ENCODE measurements around the gene FTL. TPM values are rescaled to one million over a fixed set of nuclear protein-coding genes. Genes with fewer than 3 reads are reported as not detected.

Gene FTL
- polyA plus RNA-seq, 2 of the 4 experiments (the other 2 are of a cell fraction), result 4,743 to 13,930 TPM

- peak in 1 of 2 experiments; percentile 20; a peak in 1 of 6 replicates for ATAC-seq
- FAIRE-seq, result no peak
- Histone ChIP-seq H3K4me2 (peak overlapping the region; percentile 97), H3K9me3 (no peaks in the 10 kb centered on the region), H3K27ac (peak overlapping the region; percentile 96 to 97), H3K4me1 (peaks cover 15% of the 10 kb centered on the region), H3K4me3 (peak overlapping the region; percentile 83)
- TF ChIP-seq PBX3 (IDR thresholded peaks at IDR 0.05) (0 out of 2 replicates have a peak, but pooled peaks have one; percentile 9), SREBF2 (IDR thresholded peaks at IDR 0.05) (no peak)
- 50% methylated on average over 11 of the region's 11 CpGs for WGBS (ENCODE audit: missing lambda C conversion rate)
- DNase-seq (ENCODE audit: low read depth in 1 of 2, low spot score in 1 of 2), result no peak
- ChIA-PET POLR2A (interaction anchor here (0.6 to 6.5 kb wide), 13 partner anchors 8 to 452 kb away, joined by 3 to 47 read pairs (median 6); partner anchors contain the start of genes DHDH, NUCB1, PPP1R15A and SPHK2), CTCF (interaction anchor here (0.8 to 2.6 kb wide), 15 partner anchors 11 to 164 kb away, joined by 3 to 15 read pairs (median 4); partner anchors contain the start of genes GYS1, HSD17B14, NUCB1 and RUVBL2)
These were observed 11.0 kb upstream of the FTL start for GRCh38 chr19:48953990-48954594.

- H3K27ac ChIP-seq, result peak within 1 kb of the TSS; percentile 96 to 97
- peaks cover 15% of the 10 kb centered on the region for H3K4me1 ChIP-seq
- DNase-seq (ENCODE audit: low read depth in 1 of 2, low spot score in 1 of 2) (peak; percentile 99 to 100), ATAC-seq (peak; percentile 90 to 92), FAIRE-seq (peak; percentile 97)
- peak within 1 kb of the TSS; percentile 83 for H3K4me3 ChIP-seq
- ChIA-PET POLR2A (interaction anchor here (0.6 to 6.5 kb wide), 13 partner anchors 9 to 451 kb away, joined by 3 to 47 read pairs (median 6); partner anchors contain the start of genes DHDH, NUCB1, PPP1R15A and SPHK2), CTCF (interaction anchor here (0.8 to 2.6 kb wide), 13 partner anchors 11 to 164 kb away, joined by 3 to 15 read pairs (median 5); partner anchors contain the start of genes GYS1, HSD17B14, NUCB1 and RUVBL2)
- no peaks in the 10 kb centered on the region for H3K9me3 ChIP-seq
- H3K4me2 ChIP-seq, result peak within 1 kb of the TSS; percentile 97
- WGBS (ENCODE audit: missing lambda C conversion rate), result 2% methylated on average over 43 of the region's 71 CpGs
- no peak; the same call in 1 of the 2 replicates for TF ChIP-seq RFX5 (IDR thresholded peaks at IDR 0.05)
- no peak for TF ChIP-seq EP300 (IDR thresholded peaks at IDR 0.05)
- TF ChIP-seq PHF8 (IDR thresholded peaks at IDR 0.05; ENCODE audit: borderline replicate concordance, low read depth), result no peak; the same call in 1 of the 2 replicates
- TF ChIP-seq SMC3 (IDR thresholded peaks at IDR 0.05), result no peak; the same call in 1 of the 3 replicates
- peak; percentile 32; the same call in 1 of the 2 replicates for TF ChIP-seq ATOH8 (CRISPR knock-in tag; IDR thresholded peaks at IDR 0.05; ENCODE audit: low read depth)
- no peak for TF ChIP-seq SREBF2 (IDR thresholded peaks at IDR 0.05)
- no peak for TF ChIP-seq POLR2AphosphoS2 (conservative IDR thresholded peaks at IDR 0.05; ENCODE audit: low read length)
- peak; percentile 87 for TF ChIP-seq MYC (IDR thresholded peaks at IDR 0.05; ENCODE audit: borderline replicate concordance, low read length)
- TF ChIP-seq HOXA7 (CRISPR knock-in tag; IDR thresholded peaks at IDR 0.05), result no peak
- TF ChIP-seq FOXS1 (CRISPR knock-in tag; IDR thresholded peaks at IDR 0.05), result peak; percentile 95
- TF ChIP-seq JUNB (IDR thresholded peaks at IDR 0.05), result no peak
- TF ChIP-seq CHD2 (IDR thresholded peaks at IDR 0.05; ENCODE audit: low read length, partially characterized antibody), result peak; percentile 36
- TF ChIP-seq TFCP2L1 (CRISPR knock-in tag; IDR thresholded peaks at IDR 0.05), result 0 out of 2 replicates have a peak, but pooled peaks have one; percentile 33
- no peak for TF ChIP-seq HDAC2 (IDR thresholded peaks at IDR 0.05)
- peak; percentile 96 for TF ChIP-seq BHLHE40 (IDR thresholded peaks at IDR 0.05; ENCODE audit: low read depth, low read length)
- TF ChIP-seq GATA3 (IDR thresholded peaks at IDR 0.05; ENCODE audit: borderline replicate concordance), result peak; percentile 33; the same call in 1 of the 2 replicates
- TF ChIP-seq HES2 (IDR thresholded peaks at IDR 0.05), result no peak
- peak; percentile 97 for TF ChIP-seq NPAS2 (CRISPR knock-in tag; IDR thresholded peaks at IDR 0.05; ENCODE audit: borderline replicate concordance)
- TF ChIP-seq CBX8 (IDR thresholded peaks at IDR 0.05), result no peak
- TF ChIP-seq RARB (CRISPR knock-in tag; IDR thresholded peaks at IDR 0.05), result no peak
- no peak for TF ChIP-seq MAFK (IDR thresholded peaks at IDR 0.05; ENCODE audit: partially characterized antibody)
- TF ChIP-seq HOXB13 (CRISPR knock-in tag; IDR thresholded peaks at IDR 0.05; ENCODE audit: low read depth), result peak; percentile 59; the same call in 1 of the 2 replicates
- no peak for TF ChIP-seq ELK1 (IDR thresholded peaks at IDR 0.05; ENCODE audit: low read depth, low read length)
- TF ChIP-seq KDM1A (IDR thresholded peaks at IDR 0.05; ENCODE audit: low read depth), result no peak
- TF ChIP-seq TP53 (CRISPR knock-in tag; IDR thresholded peaks at IDR 0.05), result peak; percentile 75; the same call in 1 of the 2 replicates
- TF ChIP-seq EHMT2 (IDR thresholded peaks at IDR 0.05; ENCODE audit: low read depth), result no peak
- TF ChIP-seq RNF2 (IDR thresholded peaks at IDR 0.05; ENCODE audit: borderline replicate concordance, low read depth), result no peak
- TF ChIP-seq, protein P1, sequence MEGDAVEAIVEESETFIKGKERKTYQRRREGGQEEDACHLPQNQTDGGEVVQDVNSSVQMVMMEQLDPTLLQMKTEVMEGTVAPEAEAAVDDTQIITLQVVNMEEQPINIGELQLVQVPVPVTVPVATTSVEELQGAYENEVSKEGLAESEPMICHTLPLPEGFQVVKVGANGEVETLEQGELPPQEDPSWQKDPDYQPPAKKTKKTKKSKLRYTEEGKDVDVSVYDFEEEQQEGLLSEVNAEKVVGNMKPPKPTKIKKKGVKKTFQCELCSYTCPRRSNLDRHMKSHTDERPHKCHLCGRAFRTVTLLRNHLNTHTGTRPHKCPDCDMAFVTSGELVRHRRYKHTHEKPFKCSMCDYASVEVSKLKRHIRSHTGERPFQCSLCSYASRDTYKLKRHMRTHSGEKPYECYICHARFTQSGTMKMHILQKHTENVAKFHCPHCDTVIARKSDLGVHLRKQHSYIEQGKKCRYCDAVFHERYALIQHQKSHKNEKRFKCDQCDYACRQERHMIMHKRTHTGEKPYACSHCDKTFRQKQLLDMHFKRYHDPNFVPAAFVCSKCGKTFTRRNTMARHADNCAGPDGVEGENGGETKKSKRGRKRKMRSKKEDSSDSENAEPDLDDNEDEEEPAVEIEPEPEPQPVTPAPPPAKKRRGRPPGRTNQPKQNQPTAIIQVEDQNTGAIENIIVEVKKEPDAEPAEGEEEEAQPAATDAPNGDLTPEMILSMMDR (IDR thresholded peaks at IDR 0.05), result no peak
- no peak for TF ChIP-seq CEBPB (IDR thresholded peaks at IDR 0.05)
- TF ChIP-seq ESRRA (IDR thresholded peaks at IDR 0.05; ENCODE audit: borderline replicate concordance, low read length), result no peak
These were observed 10.4 kb upstream of the FTL start, which contains the start of gene BAX for GRCh38 chr19:48954595-48955307. BAX (plus strand) TSS chr19:48954875; CDS start chr19:48954929, 54 bp downstream.
